AG09309 (cell line): ENCODE data around the gene AKNA.

ENCODE experiments used
- DNase-seq: peaks from one replicate; pipeline ENCODE4 v3.0.0-alpha.2; 2010; ENCODE audit warnings: low read depth
- H3K4me3 ChIP-seq: 2 replicates; pipeline ENCODE4 v1.5.1; 2011; ENCODE audit warnings: mild to moderate bottlenecking, low read depth, low read length, moderate library complexity; ENCODE audit not compliant: control insufficient read depth
- CTCF ChIP-seq: IDR thresholded peaks from 2 replicates; pipeline ENCODE4 v1.5.1; 2011; ENCODE audit warnings: mild to moderate bottlenecking, low read depth, low read length, inconsistent platforms; ENCODE audit not compliant: insufficient read depth, control insufficient read depth; ENCODE audit errors: missing control alignments

AKNA gene

GRCh38 chr9:114304416-114305188 lies 83.2 kb downstream of the AKNA start:
- no peak for DNase-seq
- no peak for TF ChIP-seq CTCF

GRCh38 chr9:114303977-114304376 lies 83.8 kb downstream of the AKNA start:
- DNase-seq = no peak
- no peak overlapping the region for H3K4me3 ChIP-seq
- TF ChIP-seq CTCF = no peak

More at GRCh38 chr9:114304416-114305188, 83.2 kb downstream of the AKNA start:
- H3K4me3 ChIP-seq = no peak overlapping the region

- TF ChIP-seq CTCF = no peak
- no peak overlapping the region for H3K4me3 ChIP-seq
- DNase-seq = no peak
Measured at GRCh38 chr9:114303571-114303970, 84.2 kb downstream of the AKNA start.

- H3K4me3 ChIP-seq = no peak overlapping the region
- no peak for DNase-seq
- no peak for TF ChIP-seq CTCF
Measured at GRCh38 chr9:114302727-114303126, 85.1 kb downstream of the AKNA start.

- no peak for TF ChIP-seq CTCF
- no peak overlapping the region for H3K4me3 ChIP-seq
- DNase-seq = no peak
Measured at GRCh38 chr9:114301798-114302565, 85.8 kb downstream of the AKNA start.

- DNase-seq = no peak
- H3K4me3 ChIP-seq = no peak overlapping the region
- no peak for TF ChIP-seq CTCF
Measured at GRCh38 chr9:114300846-114301797, 86.7 kb downstream of the AKNA start.
